NT2/D1 (cell line): ENCODE results near the gene SHQ1.

Experiments
- DNase-seq: peaks from one replicate; pipeline ENCODE4 v3.0.0-alpha.2; 2011; ENCODE audit warnings: low read depth, low spot score
- H3K27me3 ChIP-seq: 2 replicates; pipeline ENCODE4 v1.6.0; 2011; ENCODE audit warnings: mild to moderate bottlenecking; ENCODE audit not compliant: insufficient read length, insufficient read depth
- H3K36me3 ChIP-seq: 2 replicates; pipeline ENCODE4 v1.6.1; 2011; ENCODE audit warnings: mild to moderate bottlenecking, low read length, mixed read lengths; ENCODE audit not compliant: insufficient read depth, insufficient read length
- H3K4me1 ChIP-seq: 2 replicates; pipeline ENCODE4 v1.5.1; 2011; ENCODE audit not compliant: insufficient read depth, insufficient read length
- H3K4me3 ChIP-seq: 2 replicates; pipeline ENCODE4 v1.5.1; 2011; ENCODE audit warnings: low read depth; ENCODE audit not compliant: insufficient read length
- H3K9ac ChIP-seq: 2 replicates; pipeline ENCODE4 v1.6.0; 2011; ENCODE audit warnings: low read depth; ENCODE audit not compliant: insufficient read length
- H3K9me3 ChIP-seq: 2 replicates; pipeline ENCODE4 v1.5.1; 2011; ENCODE audit warnings: mild to moderate bottlenecking, low read length; ENCODE audit not compliant: insufficient read depth
- SUZ12 ChIP-seq: IDR thresholded peaks from 2 replicates; pipeline ENCODE4 v1.6.1; 2011; ENCODE audit not compliant: insufficient read length, insufficient read depth; ENCODE audit errors: extremely low read depth
- YY1 ChIP-seq: IDR thresholded peaks from 2 replicates; pipeline ENCODE4 v1.6.1; 2011; ENCODE audit not compliant: insufficient read length, insufficient read depth
- ZNF274 ChIP-seq: IDR thresholded peaks from 2 replicates; pipeline ENCODE4 v1.6.1; 2011; ENCODE audit warnings: mild to moderate bottlenecking, low read depth, low read length

The SHQ1 gene

DNA sequence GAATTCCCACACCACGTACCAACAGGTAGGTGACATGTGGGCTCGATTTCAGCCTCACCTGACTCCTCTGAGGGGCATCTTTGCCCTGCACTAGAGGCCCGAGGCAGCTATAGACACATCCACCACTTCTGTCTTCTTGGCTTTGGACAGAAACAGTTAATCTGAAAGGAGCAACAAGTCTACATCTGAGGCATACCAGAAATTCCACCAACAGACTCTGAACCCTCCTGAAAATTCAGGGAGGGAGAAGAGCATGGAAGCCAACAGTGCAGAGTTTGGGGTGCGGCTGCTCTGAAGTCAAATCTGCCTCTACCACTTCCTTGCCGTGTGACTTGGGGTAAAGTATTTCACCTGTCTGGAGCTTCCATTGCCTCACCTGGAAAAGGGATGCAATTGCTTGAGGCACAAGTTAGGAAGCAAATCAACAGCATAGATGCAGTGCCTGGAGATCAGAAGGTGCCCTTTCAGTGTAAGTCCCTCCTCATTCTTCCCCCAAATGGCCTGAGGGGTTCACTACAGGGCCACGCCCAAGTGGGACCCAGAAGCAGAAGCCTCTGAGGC is 119.8 kb downstream of the SHQ1 start:
- no peak overlapping the region for H3K4me3 ChIP-seq

GRCh38 chr3:72727726-72728125 is 120.5 kb downstream of the SHQ1 start:
- no peak for TF ChIP-seq ZNF274
- no peaks in the 10 kb centered on the region for H3K36me3 ChIP-seq
- no peak overlapping the region for H3K9ac ChIP-seq
- no peak overlapping the region for H3K4me3 ChIP-seq
- no peak for DNase-seq
- peaks cover 3% of the 10 kb centered on the region for H3K9me3 ChIP-seq
- no peaks in the 10 kb centered on the region for H3K27me3 ChIP-seq
- H3K4me1 ChIP-seq = peaks cover 2% of the 10 kb centered on the region

More for the DNA sequence above, 119.8 kb downstream of the SHQ1 start:
- Histone ChIP-seq H3K36me3 (no peaks in the 10 kb centered on the region), H3K27me3 (no peaks in the 10 kb centered on the region), H3K4me1 (peaks cover 2% of the 10 kb centered on the region), H3K9ac (no peak overlapping the region), H3K9me3 (peaks cover 10% of the 10 kb centered on the region)
- no peak for TF ChIP-seq YY1
- no peak for TF ChIP-seq ZNF274
- no peak for TF ChIP-seq SUZ12
- no peak for DNase-seq

DNA sequence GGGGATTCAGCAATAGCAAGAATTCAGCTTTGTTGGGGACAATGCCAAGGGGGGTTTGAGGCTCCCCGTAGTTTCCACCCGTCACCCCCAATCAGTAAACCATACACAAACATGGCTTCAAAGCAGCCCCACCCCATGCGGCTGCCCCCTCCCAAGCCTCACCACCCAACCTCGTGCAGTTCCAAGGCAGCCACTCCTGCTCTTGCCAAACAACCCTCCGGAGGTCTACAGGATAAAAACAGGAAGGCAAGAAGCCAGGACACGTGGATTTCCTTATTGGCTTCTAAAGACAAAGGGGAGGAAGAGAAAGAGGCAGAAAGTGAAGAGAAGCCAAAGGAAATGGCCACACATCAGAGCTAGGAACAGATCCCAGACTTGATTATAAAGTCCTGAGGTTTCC is 121.1 kb downstream of the SHQ1 start:
- Histone ChIP-seq H3K9me3 (no peaks in the 10 kb centered on the region), H3K4me1 (peaks cover 2% of the 10 kb centered on the region), H3K9ac (no peak overlapping the region), H3K4me3 (no peak overlapping the region), H3K36me3 (no peaks in the 10 kb centered on the region), H3K27me3 (no peaks in the 10 kb centered on the region)
- TF ChIP-seq ZNF274 = no peak
- TF ChIP-seq SUZ12 = no peak
- TF ChIP-seq YY1 = no peak
- no peak for DNase-seq

DNA sequence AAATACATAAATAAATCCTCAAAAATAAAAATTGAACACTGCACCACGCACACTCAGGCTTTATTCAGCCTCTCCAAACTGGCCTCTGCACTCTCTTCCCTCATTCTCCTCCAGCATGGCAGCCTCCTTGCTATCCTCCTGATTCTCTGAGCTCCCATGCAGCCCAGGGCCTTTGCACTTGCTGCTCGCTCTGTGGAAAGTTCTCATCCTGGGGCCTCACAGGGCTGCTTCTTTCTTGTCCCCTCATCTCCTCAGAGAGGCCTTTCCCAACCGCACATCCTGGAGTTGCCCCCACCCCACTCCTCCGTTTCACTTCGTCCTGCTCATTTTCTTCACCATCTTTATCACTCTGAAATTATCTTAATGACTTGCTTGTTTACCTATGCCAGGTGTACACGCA is 123.0 kb downstream of the SHQ1 start:
- TF ChIP-seq YY1 = no peak
- no peak for TF ChIP-seq ZNF274
- TF ChIP-seq SUZ12 = no peak
- H3K9ac ChIP-seq = no peak overlapping the region
- no peaks in the 10 kb centered on the region for H3K36me3 ChIP-seq
- no peak overlapping the region for H3K4me3 ChIP-seq
- H3K27me3 ChIP-seq = no peaks in the 10 kb centered on the region
- no peaks in the 10 kb centered on the region for H3K9me3 ChIP-seq
- no peak for DNase-seq
- H3K4me1 ChIP-seq = peaks cover 6% of the 10 kb centered on the region

- no peak for TF ChIP-seq ZNF274
- TF ChIP-seq YY1 = no peak
- TF ChIP-seq SUZ12 = no peak
- H3K36me3 ChIP-seq = no peaks in the 10 kb centered on the region
- peaks cover 8% of the 10 kb centered on the region for H3K4me1 ChIP-seq
- no peaks in the 10 kb centered on the region for H3K9me3 ChIP-seq
- no peak overlapping the region for H3K9ac ChIP-seq
- no peak overlapping the region for H3K4me3 ChIP-seq
- H3K27me3 ChIP-seq = no peaks in the 10 kb centered on the region
- DNase-seq = no peak
Measured at GRCh38 chr3:72724070-72724469, 124.2 kb downstream of the SHQ1 start.

DNA sequence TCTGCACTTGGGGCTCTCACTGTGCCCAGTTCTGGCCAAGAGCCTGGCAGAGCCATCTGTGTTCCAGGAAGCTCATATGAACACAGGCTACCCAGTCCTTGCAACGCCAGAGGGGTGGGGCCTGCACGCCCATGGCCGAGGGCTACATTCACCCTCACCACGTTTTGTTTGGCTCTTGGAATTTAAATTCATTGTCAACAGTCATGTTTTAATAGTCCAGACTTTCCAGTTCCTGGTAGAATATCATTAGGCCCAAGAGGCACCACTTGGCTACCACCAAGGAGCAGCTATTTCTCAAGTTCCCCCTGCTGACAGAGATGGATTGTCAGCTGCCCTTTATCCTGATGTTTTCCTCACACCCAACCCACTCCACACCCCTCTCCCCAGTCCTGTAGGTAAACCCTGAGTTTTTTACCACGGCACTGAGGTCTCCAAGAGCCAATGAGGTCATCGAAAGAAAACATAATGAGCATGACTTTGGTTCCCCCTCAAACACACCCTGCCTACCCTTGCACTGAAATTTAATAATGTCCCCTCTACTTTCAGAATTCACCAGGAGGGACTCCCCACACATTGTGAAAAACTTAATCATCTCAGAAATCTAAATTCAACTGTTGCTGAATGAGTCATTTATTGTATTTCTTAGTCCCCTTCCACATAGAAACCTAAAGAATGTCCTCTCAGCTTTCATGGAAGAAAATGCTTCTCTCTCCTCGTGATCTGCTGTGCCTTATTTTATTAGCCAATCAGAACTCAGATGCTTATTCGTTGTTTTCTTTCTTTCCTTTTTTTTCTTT is 125.1 kb downstream of the SHQ1 start:
- Histone ChIP-seq H3K4me3 (no peak overlapping the region), H3K9me3 (no peaks in the 10 kb centered on the region), H3K36me3 (no peaks in the 10 kb centered on the region), H3K27me3 (no peaks in the 10 kb centered on the region), H3K4me1 (peaks cover 6% of the 10 kb centered on the region), H3K9ac (no peak overlapping the region)
- TF ChIP-seq ZNF274 = no peak
- TF ChIP-seq SUZ12 = no peak
- no peak for TF ChIP-seq YY1
- DNase-seq = no peak

DNA sequence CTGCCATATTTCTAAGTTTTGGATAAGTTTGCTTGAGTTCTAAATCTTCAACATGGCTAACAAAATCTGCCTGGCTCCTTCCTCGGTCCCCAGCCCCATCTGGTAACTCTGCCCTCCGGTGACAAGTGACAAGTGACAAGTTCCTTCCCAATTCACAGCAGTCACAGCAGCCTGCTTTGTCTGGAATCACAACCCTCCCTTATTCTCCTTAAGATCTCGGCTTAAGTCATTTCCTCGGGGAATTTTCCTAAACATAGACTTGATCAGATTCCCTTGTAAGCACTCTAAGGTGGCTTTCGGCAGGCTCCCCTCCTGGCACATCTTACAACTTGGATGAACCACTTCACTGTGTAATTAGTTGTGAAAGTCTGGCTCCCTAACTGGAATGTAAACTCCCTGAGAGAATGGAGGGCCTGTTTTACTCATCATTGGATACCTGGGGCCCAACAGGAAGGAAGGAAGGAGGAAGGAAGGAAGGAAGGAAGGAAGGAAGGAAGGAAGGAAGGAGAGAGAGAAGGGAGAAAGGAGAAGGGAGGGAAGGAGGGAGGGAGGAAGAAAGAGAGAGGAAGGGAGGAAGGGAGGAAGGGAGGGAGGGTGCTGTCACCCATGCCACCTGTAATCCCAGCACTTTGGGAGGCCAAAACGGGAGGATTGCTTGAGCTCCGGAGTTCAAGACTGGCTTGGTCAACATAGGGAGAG is 126.4 kb downstream of the SHQ1 start:
- no peaks in the 10 kb centered on the region for H3K36me3 ChIP-seq
- H3K9me3 ChIP-seq = peaks cover 3% of the 10 kb centered on the region; the same call in 1 of the 2 replicates
- H3K27me3 ChIP-seq = no peaks in the 10 kb centered on the region
- no peak overlapping the region for H3K9ac ChIP-seq
- H3K4me1 ChIP-seq = peaks cover 6% of the 10 kb centered on the region
- TF ChIP-seq YY1 = no peak
- no peak for TF ChIP-seq ZNF274
- TF ChIP-seq SUZ12 = no peak
- no peak overlapping the region for H3K4me3 ChIP-seq
- no peak for DNase-seq
